ENCODE results near the gene BTF3L4. TPM values are rescaled to one million over a fixed set of nuclear protein-coding genes. Genes with fewer than 3 reads are reported as not detected.
A peak's percentile ranks its signal among the peaks of the same experiment; 100 is the strongest.
"Not testable (repeated sequence)": the region's sequence is repeated elsewhere in the genome, so short reads cannot be mapped to it uniquely, and the experiment has no call there.

The BTF3L4 gene
- total RNA-seq, 1 donor from 2014 or later, result 34.2 TPM

- Histone ChIP-seq H3K27me3 (no peaks in the 10 kb centered on the region), H3K27ac (no peak overlapping the region), H3K9me3 (no peaks in the 10 kb centered on the region), H3K4me1 (peaks cover 21% of the 10 kb centered on the region), H3K36me3 (peaks cover 27% of the 10 kb centered on the region), H3K4me3 (no peak overlapping the region)
- no peak for TF ChIP-seq CTCF (IDR thresholded peaks at IDR 0.05)
- no peak for ATAC-seq
- DNase-seq, result no peak
- intact Hi-C loops (cut with DNase I), result no loop called here
Observed at GRCh38 chr1:52028328-52028727, 27.8 kb upstream of the BTF3L4 start.

DNA sequence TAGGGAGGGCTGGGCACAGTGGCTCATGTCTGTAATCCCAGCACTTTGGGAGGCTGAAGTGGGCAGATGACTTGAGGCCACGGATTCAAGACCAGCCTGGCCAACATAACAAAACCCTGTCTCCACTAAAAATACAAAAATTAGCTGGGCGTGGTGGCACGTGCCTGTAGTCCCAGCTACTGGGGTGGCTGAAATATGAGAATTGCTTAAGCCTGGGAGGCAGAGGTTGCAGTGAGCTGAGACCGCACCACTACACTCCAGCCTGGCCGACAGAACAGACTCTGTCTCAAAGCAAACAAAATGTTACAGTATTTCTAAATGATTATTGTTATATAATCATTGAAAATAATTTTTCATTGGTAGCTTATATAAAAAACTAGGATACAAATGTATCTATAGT is 27.3 kb upstream of the BTF3L4 start:
- intact Hi-C loops (cut with DNase I); H3K9me3 ChIP-seq; H3K27me3 ChIP-seq; DNase-seq; H3K27ac ChIP-seq; H3K4me3 ChIP-seq; ATAC-seq: not testable (repeated sequence)
- peaks cover 22% of the 10 kb centered on the region for H3K36me3 ChIP-seq
- H3K4me1 ChIP-seq, result peaks cover 21% of the 10 kb centered on the region

GRCh38 chr1:52032124-52032784 is 23.8 kb upstream of the BTF3L4 start:
- H3K27me3 ChIP-seq, result no peaks in the 10 kb centered on the region
- no peak for DNase-seq
- no peak for ATAC-seq
- peak overlapping the region; percentile 92 for H3K27ac ChIP-seq
- no peak for TF ChIP-seq CTCF (IDR thresholded peaks at IDR 0.05)
- peaks cover 3% of the 10 kb centered on the region for H3K36me3 ChIP-seq
- intact Hi-C loops (cut with DNase I), result no loop called here
- H3K4me1 ChIP-seq, result peaks cover 22% of the 10 kb centered on the region
- H3K4me3 ChIP-seq, result peak overlapping the region; percentile 81
- H3K9me3 ChIP-seq, result no peaks in the 10 kb centered on the region

DNA sequence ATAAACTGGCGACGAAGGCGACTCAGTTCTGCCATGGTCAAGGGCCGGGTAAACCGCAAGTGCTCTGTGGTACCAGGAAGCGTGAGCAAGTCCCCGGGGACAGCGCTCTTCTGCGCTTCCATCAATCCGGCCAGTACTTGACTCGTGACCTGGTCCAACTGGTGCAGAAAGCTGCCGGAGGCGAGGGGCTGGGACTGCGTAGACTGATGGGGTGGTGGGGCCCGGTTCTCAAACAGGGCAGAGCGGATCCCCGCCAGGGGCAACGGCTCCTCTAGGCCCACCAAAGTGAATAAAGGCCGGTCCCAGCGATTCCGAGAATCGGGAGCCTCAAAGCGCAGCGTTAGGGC is 23.3 kb upstream of the BTF3L4 start:
- intact Hi-C loops (cut with DNase I), result no loop called here
- peaks cover 27% of the 10 kb centered on the region for H3K4me1 ChIP-seq

GRCh38 chr1:52033190-52034049 is 22.7 kb upstream of the BTF3L4 start, which contains the start of gene KTI12:
TSS of gene KTI12 (minus strand) at chr1:52033810. CDS start at chr1:52033761, 49 bp downstream.
- DNase-seq (peak; percentile 94), ATAC-seq (peak; percentile 95)
- Histone ChIP-seq H3K27me3 (no peaks in the 10 kb centered on the region), H3K4me1 (peaks cover 29% of the 10 kb centered on the region), H3K27ac (peak within 1 kb of the TSS; percentile 92), H3K36me3 (peaks cover 7% of the 10 kb centered on the region), H3K9me3 (no peaks in the 10 kb centered on the region), H3K4me3 (peak within 1 kb of the TSS; percentile 81)
- no peak for TF ChIP-seq CTCF (IDR thresholded peaks at IDR 0.05)
- intact Hi-C loops (cut with DNase I), result no loop called here

More for the DNA sequence above, 23.3 kb upstream of the BTF3L4 start:
- peak overlapping the region; percentile 81 for H3K4me3 ChIP-seq
- no peak for DNase-seq
- peaks cover 4% of the 10 kb centered on the region for H3K36me3 ChIP-seq
- no peak for TF ChIP-seq CTCF (IDR thresholded peaks at IDR 0.05)
- H3K27ac ChIP-seq, result peak overlapping the region; percentile 92
- ATAC-seq, result peak; percentile 55
- no peaks in the 10 kb centered on the region for H3K9me3 ChIP-seq
- no peaks in the 10 kb centered on the region for H3K27me3 ChIP-seq

DNA sequence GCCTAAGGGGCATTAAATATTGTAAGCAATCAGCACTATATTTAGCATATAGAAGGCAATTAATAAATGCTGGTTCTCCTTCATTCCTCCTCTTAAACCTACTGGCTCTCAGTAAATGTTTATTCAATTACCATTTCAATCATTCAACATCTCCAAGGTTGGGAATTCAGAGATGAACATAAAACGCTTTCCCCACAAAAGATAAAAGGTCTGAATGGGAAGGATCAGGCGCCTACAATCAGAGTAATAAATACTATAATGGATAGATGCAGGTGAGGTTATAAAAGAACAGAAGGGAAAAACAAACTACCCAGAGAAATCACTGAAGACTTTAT is 22.1 kb upstream of the BTF3L4 start:
- intact Hi-C loops (cut with DNase I), result no loop called here
- no peaks in the 10 kb centered on the region for H3K9me3 ChIP-seq
- no peak for ATAC-seq
- peaks cover 29% of the 10 kb centered on the region for H3K4me1 ChIP-seq
- peak overlapping the region; percentile 92 for H3K27ac ChIP-seq
- no peak for DNase-seq
- TF ChIP-seq CTCF (IDR thresholded peaks at IDR 0.05), result no peak
- peaks cover 7% of the 10 kb centered on the region for H3K36me3 ChIP-seq
- no peaks in the 10 kb centered on the region for H3K27me3 ChIP-seq
- peak overlapping the region; percentile 81 for H3K4me3 ChIP-seq
